ENCODE data around the gene DDX10.

GRCh38 chr11:108913204-108913603 is 248.3 kb downstream of the DDX10 start:
- TF ChIP-seq SP2 (IDR thresholded peaks at IDR 0.05; ENCODE audit: extremely low read depth, low read depth, low read length, poor library complexity, severe bottlenecking) (no peak), SMARCC2 (IDR thresholded peaks at IDR 0.05; ENCODE audit: low read depth) (no peak), CEBPB (tag; IDR thresholded peaks at IDR 0.05) (no peak), ATF1 (CRISPR knock-in tag; IDR thresholded peaks at IDR 0.05) (no peak), ATF1 (tag; IDR thresholded peaks at IDR 0.05) (no peak), BCL6 (CRISPR knock-in tag; IDR thresholded peaks at IDR 0.05) (no peak), ZKSCAN1 (IDR thresholded peaks at IDR 0.05; ENCODE audit: low read depth, low read length) (no peak), CTCF (IDR thresholded peaks at IDR 0.05 in 2 of 3, conservative IDR thresholded peaks at IDR 0.05 in 1 of 3; ENCODE audit: insufficient read depth in 2 of 3, low read depth in 1 of 3, low read length in 3 of 3) (no peak), ZFP36 (IDR thresholded peaks at IDR 0.05; ENCODE audit: low read depth, low read length, partially characterized antibody) (no peak)
